ENCODE data around the gene ARHGEF25. TPM values are rescaled to one million over a fixed set of nuclear protein-coding genes. Genes with fewer than 3 reads are reported as not detected.
"Not testable (repeated sequence)": the region's sequence is repeated elsewhere in the genome, so short reads cannot be mapped to it uniquely, and the experiment has no call there.

The ARHGEF25 gene
- total RNA-seq, 2 experiments from 2014 or later, result 2.2 to 2.6 TPM

- DNase-seq (no peak), ATAC-seq (no peak)
- Mint-ChIP-seq H3K4me1 (peaks cover 26% of the 10 kb centered on the region), H3K4me3 (no peak overlapping the region), H3K27ac (no peak overlapping the region), H3K36me3 (ENCODE audit: low read depth) (no peaks in the 10 kb centered on the region), H3K9me3 (ENCODE audit: low read depth) (no peaks in the 10 kb centered on the region), H3K27me3 (peaks cover 59% of the 10 kb centered on the region)
- CTCF ChIA-PET, result interaction anchor here (1.0 to 1.3 kb wide), 2 partner anchors 15 to 18 kb away, joined by 3 read pairs; partner anchors contain the start of gene B4GALNT1
- POLR2A ChIA-PET, result no interaction called here
- intact Hi-C loops (cut with DNase I, micrococcal nuclease), result no loop called here
Measured at GRCh38 chr12:57617942-57618341, 6.7 kb downstream of the ARHGEF25 start.

- H3K4me1 Mint-ChIP-seq, result peaks cover 26% of the 10 kb centered on the region
Measured at GRCh38 chr12:57618431-57618830, 7.2 kb downstream of the ARHGEF25 start.

GRCh38 chr12:57618966-57619433 is 7.8 kb downstream of the ARHGEF25 start:
- no peaks in the 10 kb centered on the region for H3K9me3 Mint-ChIP-seq (ENCODE audit: low read depth)
- CTCF ChIA-PET, result interaction anchor here (0.7 to 6.3 kb wide), 5 partner anchors 14 to 69 kb away, joined by 3 to 76 read pairs (median 4); partner anchors contain the start of gene B4GALNT1
- no peaks in the 10 kb centered on the region for H3K36me3 Mint-ChIP-seq (ENCODE audit: low read depth)
- no peak for DNase-seq
- POLR2A ChIA-PET, result interaction anchor here (0.6 kb wide), 1 partner anchor 40 kb away, joined by 3 read pairs; no protein-coding TSS in a partner anchor
- no peak for ATAC-seq
- H3K4me1 Mint-ChIP-seq, result peaks cover 26% of the 10 kb centered on the region
- H3K4me3 Mint-ChIP-seq, result no peak overlapping the region
- no peak overlapping the region for H3K27ac Mint-ChIP-seq
- H3K27me3 Mint-ChIP-seq, result peaks cover 63% of the 10 kb centered on the region
- intact Hi-C loops (cut with DNase I, micrococcal nuclease), result no loop called here

More at GRCh38 chr12:57618431-57618830, 7.2 kb downstream of the ARHGEF25 start:
- H3K36me3 Mint-ChIP-seq (ENCODE audit: low read depth); ATAC-seq; H3K9me3 Mint-ChIP-seq (ENCODE audit: low read depth); H3K27ac Mint-ChIP-seq; POLR2A ChIA-PET; H3K4me3 Mint-ChIP-seq; intact Hi-C loops (cut with DNase I, micrococcal nuclease); DNase-seq: not testable (repeated sequence)
- peaks cover 59% of the 10 kb centered on the region for H3K27me3 Mint-ChIP-seq
- CTCF ChIA-PET, result interaction anchor here (1.0 to 1.3 kb wide), 2 partner anchors 14 to 19 kb away, joined by 3 read pairs; partner anchors contain the start of gene B4GALNT1

- DNase-seq, result peak; percentile 53
- H3K4me1 Mint-ChIP-seq, result peaks cover 26% of the 10 kb centered on the region
- no peaks in the 10 kb centered on the region for H3K36me3 Mint-ChIP-seq (ENCODE audit: low read depth)
- POLR2A ChIA-PET, result interaction anchor here (0.6 kb wide), 1 partner anchor 41 kb away, joined by 3 read pairs; no protein-coding TSS in a partner anchor
- peaks cover 67% of the 10 kb centered on the region for H3K27me3 Mint-ChIP-seq
- H3K4me3 Mint-ChIP-seq, result no peak overlapping the region
- intact Hi-C loops (cut with DNase I, micrococcal nuclease), result loop anchor here in 1 of 2 experiments (5.0 kb wide), 1 partner anchor 162 kb away; the partner anchor contains the start of genes GLI1 and INHBE
- CTCF ChIA-PET, result interaction anchor here (0.6 to 6.3 kb wide), 12 partner anchors 8 to 231 kb away, joined by 3 to 76 read pairs (median 8); partner anchors contain the start of gene B4GALNT1
- no peak overlapping the region for H3K27ac Mint-ChIP-seq
- H3K9me3 Mint-ChIP-seq (ENCODE audit: low read depth), result no peaks in the 10 kb centered on the region
- peak; percentile 34 for ATAC-seq
Measured at GRCh38 chr12:57619434-57620244, 8.4 kb downstream of the ARHGEF25 start.

GRCh38 chr12:57620245-57620935 is 9.2 kb downstream of the ARHGEF25 start:
- POLR2A ChIA-PET, result interaction anchor here (0.7 kb wide), 1 partner anchor 37 kb away, joined by 3 read pairs; no protein-coding TSS in a partner anchor
- intact Hi-C loops (cut with DNase I, micrococcal nuclease), result loop anchor here in 1 of 2 experiments (5.0 kb wide), 1 partner anchor 163 kb away; the partner anchor contains the start of genes GLI1 and INHBE
- H3K36me3 Mint-ChIP-seq (ENCODE audit: low read depth), result no peaks in the 10 kb centered on the region
- ATAC-seq (no peak), DNase-seq (no peak)
- H3K27ac Mint-ChIP-seq, result no peak overlapping the region
- H3K4me1 Mint-ChIP-seq, result peaks cover 26% of the 10 kb centered on the region
- H3K4me3 Mint-ChIP-seq, result peak overlapping the region; percentile 60
- H3K9me3 Mint-ChIP-seq (ENCODE audit: low read depth), result no peaks in the 10 kb centered on the region
- CTCF ChIA-PET, result interaction anchor here (0.6 to 6.3 kb wide), 21 partner anchors 8 to 878 kb away, joined by 3 to 76 read pairs (median 4); partner anchors contain the start of genes B4GALNT1 and PIP4K2C
- peaks cover 73% of the 10 kb centered on the region for H3K27me3 Mint-ChIP-seq

- peaks cover 79% of the 10 kb centered on the region for H3K27me3 Mint-ChIP-seq
- H3K4me3 Mint-ChIP-seq, result peak overlapping the region; percentile 60
- no peaks in the 10 kb centered on the region for H3K36me3 Mint-ChIP-seq (ENCODE audit: low read depth)
- H3K27ac Mint-ChIP-seq, result peak overlapping the region; percentile 17
- POLR2A ChIA-PET, result interaction anchor here (0.7 kb wide), 1 partner anchor 38 kb away, joined by 3 read pairs; no protein-coding TSS in a partner anchor
- peaks cover 26% of the 10 kb centered on the region for H3K4me1 Mint-ChIP-seq
- peak; percentile 31 for ATAC-seq
- intact Hi-C loops (cut with DNase I, micrococcal nuclease), result loop anchor here (1.0 to 5.0 kb wide), 4 partner anchors 10 to 164 kb away; partner anchors contain the start of genes GLI1 (in 2 of the 2), ARHGEF25 (in 1 of the 2) and INHBE (in 1 of the 2)
- DNase-seq, result peak; percentile 35
- no peaks in the 10 kb centered on the region for H3K9me3 Mint-ChIP-seq (ENCODE audit: low read depth)
- CTCF ChIA-PET, result interaction anchor here (0.7 to 6.3 kb wide), 19 partner anchors 9 to 877 kb away, joined by 3 to 76 read pairs (median 5); partner anchors contain the start of genes B4GALNT1 and PIP4K2C
Measured at GRCh38 chr12:57620936-57621496, 9.8 kb downstream of the ARHGEF25 start.

- POLR2A ChIA-PET, result interaction anchor here (0.7 kb wide), 1 partner anchor 38 kb away, joined by 3 read pairs; no protein-coding TSS in a partner anchor
- CTCF ChIA-PET, result interaction anchor here (0.6 to 6.3 kb wide), 18 partner anchors 9 to 221 kb away, joined by 3 to 76 read pairs (median 6); partner anchors contain the start of gene B4GALNT1
- no peak overlapping the region for H3K27ac Mint-ChIP-seq
Measured at GRCh38 chr12:57621497-57622292, 10.5 kb downstream of the ARHGEF25 start.

GRCh38 chr12:57622293-57623245 is 11.3 kb downstream of the ARHGEF25 start:
- Mint-ChIP-seq H3K4me1 (peaks cover 35% of the 10 kb centered on the region), H3K36me3 (ENCODE audit: low read depth) (no peaks in the 10 kb centered on the region), H3K9me3 (ENCODE audit: low read depth) (no peaks in the 10 kb centered on the region), H3K27me3 (peaks cover 86% of the 10 kb centered on the region), H3K27ac (no peak overlapping the region), H3K4me3 (no peak overlapping the region)
- ATAC-seq (no peak), DNase-seq (no peak)
- intact Hi-C loops (cut with DNase I, micrococcal nuclease), result loop anchor here in 1 of 2 experiments (5.0 kb wide), 1 partner anchor 165 kb away; the partner anchor contains the start of genes GLI1 and INHBE
- POLR2A ChIA-PET, result no interaction called here
- CTCF ChIA-PET, result interaction anchor here (0.5 to 6.3 kb wide), 7 partner anchors 8 to 304 kb away, joined by 3 to 76 read pairs (median 3); no protein-coding TSS in a partner anchor

More at GRCh38 chr12:57621497-57622292, 10.5 kb downstream of the ARHGEF25 start:
- H3K4me3 Mint-ChIP-seq, result peak overlapping the region; percentile 60
- no peaks in the 10 kb centered on the region for H3K36me3 Mint-ChIP-seq (ENCODE audit: low read depth)
- intact Hi-C loops (cut with DNase I, micrococcal nuclease), result loop anchor here (1.0 to 5.0 kb wide), 4 partner anchors 10 to 164 kb away; partner anchors contain the start of genes GLI1 (in 2 of the 2), ARHGEF25 (in 1 of the 2) and INHBE (in 1 of the 2)
- H3K9me3 Mint-ChIP-seq (ENCODE audit: low read depth), result no peaks in the 10 kb centered on the region
- peaks cover 84% of the 10 kb centered on the region for H3K27me3 Mint-ChIP-seq
- H3K4me1 Mint-ChIP-seq, result peaks cover 28% of the 10 kb centered on the region
- peak; percentile 80 for ATAC-seq
- DNase-seq, result peak; percentile 79

GRCh38 chr12:57623385-57623784 is 12.2 kb downstream of the ARHGEF25 start:
- DNase-seq, result no peak
- ATAC-seq, result no peak
- POLR2A ChIA-PET, result interaction anchor here (0.7 kb wide), 2 partner anchors 20 to 23 kb away, joined by 3 read pairs; no protein-coding TSS in a partner anchor
- H3K4me1 Mint-ChIP-seq, result peaks cover 40% of the 10 kb centered on the region
- no peak overlapping the region for H3K27ac Mint-ChIP-seq
- H3K36me3 Mint-ChIP-seq (ENCODE audit: low read depth), result no peaks in the 10 kb centered on the region
- no peaks in the 10 kb centered on the region for H3K9me3 Mint-ChIP-seq (ENCODE audit: low read depth)
- intact Hi-C loops (cut with DNase I, micrococcal nuclease), result loop anchor here in 1 of 2 experiments (5.0 kb wide), 1 partner anchor 166 kb away; the partner anchor contains the start of genes GLI1 and INHBE
- H3K27me3 Mint-ChIP-seq, result peaks cover 86% of the 10 kb centered on the region
- no peak overlapping the region for H3K4me3 Mint-ChIP-seq
- CTCF ChIA-PET, result interaction anchor here (0.8 to 6.3 kb wide), 3 partner anchors 15 to 164 kb away, joined by 4 to 76 read pairs (median 4); partner anchors contain the start of gene GLI1

Measured in activated CD4-positive, alpha-beta T cell treated with anti-CD3 and anti-CD28 coated beads for 36 hours (primary cell).